CD4-positive, alpha-beta T cell treated with Interleukin-15 for 4 hours (primary cell): ENCODE measurements around the gene DENND2D.
"Not testable (repeated sequence)": the region's sequence is repeated elsewhere in the genome, so short reads cannot be mapped to it uniquely, and the experiment has no call there.

Experiments
- DNase-seq: peaks from one replicate; pipeline ENCODE4 v3.0.0-alpha.2; 2020; ENCODE audit warnings: low spot score

Gene DENND2D

DNA sequence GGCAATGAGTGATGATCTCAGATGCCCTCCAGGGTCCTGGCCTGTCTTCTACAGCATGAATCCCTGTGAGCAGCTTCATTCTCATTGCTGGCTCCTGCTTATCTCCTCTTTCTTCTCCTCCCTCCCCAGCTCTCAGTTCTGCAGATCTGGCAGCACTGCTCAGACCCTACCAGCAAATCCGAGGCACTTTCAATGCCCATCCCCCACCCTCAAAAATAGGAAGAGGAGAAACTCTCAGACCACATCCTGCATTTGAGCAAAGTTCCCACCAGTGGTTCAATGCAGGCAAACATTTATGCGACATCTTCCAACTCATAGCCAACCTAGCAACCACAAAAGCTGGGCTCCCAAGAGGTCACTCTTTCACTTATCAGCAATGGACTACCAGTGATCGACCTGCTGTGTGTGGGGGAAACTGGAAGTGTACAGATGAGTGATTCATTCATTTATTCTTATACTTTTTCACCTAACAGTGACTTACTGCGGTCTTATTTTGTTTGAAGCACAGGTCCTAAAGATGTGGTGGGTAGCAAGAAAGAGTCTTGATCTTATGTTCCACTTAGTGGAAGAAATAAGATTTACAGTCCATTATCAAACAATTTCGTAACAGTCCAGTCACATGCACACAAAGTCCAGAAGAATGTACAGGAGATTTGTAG lies 21.3 kb upstream of the DENND2D start:
- DNase-seq, result peak; percentile 60

DNA sequence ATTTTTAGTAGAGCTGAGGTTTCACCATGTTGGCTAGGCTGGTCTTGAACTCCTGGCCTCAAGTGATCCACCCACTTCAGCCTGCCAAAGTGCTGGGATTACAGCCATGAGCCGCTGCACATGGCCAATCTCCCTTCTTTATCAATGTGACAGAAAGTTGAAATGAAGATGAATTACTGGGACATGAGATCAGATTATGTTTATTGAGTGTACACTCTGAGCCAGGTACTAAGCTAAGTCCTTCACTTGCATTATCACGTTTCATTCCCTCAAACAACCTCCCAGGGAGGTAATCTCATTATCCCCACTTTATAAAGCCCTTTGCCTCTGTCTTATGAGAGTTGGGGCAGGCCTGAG lies 20.8 kb upstream of the DENND2D start:
- DNase-seq, result no peak

DNA sequence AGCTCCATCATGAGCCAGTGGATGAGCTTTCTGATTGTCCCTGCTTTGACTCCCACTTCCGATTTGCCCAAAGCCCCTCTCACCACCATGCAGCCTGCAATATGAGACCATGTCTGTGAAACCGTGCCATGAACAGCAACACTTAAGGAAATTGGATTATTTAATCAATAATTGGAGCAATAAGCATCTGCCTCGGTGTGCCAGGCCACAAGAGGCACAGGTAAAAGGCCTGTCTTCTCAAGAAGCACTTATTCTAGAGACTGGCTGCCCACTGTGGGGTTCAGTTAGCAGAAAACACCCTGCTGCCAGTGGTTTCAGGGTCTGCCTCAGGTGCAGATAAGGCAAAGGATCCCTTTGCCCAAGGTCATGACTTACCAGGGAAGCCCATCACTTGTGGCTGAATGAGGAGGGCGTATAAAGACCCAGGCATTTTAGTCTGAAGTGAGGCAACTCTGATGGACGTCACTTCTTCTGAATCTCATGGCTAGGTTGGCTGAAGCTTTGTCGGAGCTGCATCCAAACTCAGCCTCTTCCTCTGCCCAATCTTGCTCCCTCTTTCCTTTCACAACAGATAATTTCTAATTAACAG lies 19.9 kb upstream of the DENND2D start:
- DNase-seq, result no peak

DNA sequence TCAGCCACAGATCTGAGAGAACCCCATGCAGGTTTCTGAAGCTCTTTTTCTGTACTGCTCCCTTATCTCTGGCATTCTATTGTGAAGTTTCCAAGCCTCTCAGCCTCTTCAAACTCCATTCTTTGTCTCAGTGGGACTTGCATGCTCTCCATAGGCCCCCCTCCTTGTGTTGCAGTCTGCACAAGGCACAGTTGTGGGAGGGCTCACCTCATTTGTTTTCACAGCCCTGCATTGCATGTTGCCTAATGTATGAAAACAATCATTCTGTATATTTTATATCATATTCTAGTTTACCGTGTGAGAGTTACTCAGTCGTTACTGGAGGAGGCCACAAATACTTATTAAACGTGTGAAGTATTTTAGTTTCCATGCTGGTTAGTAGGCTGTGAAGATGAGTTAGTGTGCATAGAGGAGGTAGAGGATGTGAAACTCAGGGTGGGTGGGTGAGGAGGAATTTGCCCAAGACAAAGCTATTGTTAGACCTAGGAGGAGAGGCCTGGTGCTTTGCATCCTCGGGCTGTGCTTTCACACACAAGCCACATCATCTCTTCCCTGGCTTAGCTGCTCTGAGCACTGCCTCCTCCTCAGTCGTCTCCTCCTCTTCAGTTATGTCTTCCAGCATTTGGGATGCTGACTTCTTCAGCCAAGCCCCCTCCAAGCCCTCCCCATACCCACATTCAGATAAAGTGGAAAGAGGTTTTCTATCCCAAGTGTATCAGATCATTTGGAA lies 19.3 kb upstream of the DENND2D start:
- no peak for DNase-seq

DNA sequence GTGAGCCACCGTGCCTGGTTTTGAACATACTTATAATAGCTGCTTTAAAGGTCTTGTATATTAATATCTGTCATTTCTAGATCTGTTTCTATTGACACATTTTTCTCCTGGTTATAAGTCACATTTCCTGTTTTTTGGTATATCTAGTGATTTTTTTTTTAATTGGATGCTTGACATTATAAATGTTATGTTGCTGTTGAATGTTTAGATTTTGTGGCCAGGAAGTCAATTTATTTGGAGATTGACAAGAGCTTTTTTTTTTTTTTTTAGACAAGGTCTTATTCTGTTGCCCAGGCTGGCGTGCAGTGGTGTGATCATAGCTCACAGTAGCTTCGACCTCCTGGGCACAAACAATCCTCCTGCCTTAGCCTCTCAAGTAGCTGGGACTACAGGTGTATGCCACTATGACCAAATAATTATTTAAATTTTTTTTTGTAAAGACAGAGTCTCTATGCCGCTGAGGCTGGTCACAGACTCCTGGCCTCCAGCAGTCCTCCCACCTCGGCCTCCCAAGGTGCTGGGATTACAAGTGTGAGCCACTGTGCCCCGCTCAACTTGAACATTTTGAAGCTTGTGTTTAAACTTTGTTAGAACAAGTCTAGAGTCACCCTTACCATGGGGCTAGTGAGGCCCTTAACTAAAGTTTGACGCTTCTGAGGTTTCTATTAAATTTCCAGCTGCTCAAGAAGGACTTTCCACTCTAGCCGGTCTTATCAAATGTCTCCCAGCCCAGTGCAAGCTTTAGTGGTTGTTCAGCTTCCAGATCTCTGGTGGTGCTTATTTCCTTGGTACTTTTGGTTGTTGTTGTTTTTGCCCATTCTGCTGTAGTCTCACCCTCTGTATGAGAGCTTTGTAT lies 18.5 kb upstream of the DENND2D start:
- no peak for DNase-seq

DNA sequence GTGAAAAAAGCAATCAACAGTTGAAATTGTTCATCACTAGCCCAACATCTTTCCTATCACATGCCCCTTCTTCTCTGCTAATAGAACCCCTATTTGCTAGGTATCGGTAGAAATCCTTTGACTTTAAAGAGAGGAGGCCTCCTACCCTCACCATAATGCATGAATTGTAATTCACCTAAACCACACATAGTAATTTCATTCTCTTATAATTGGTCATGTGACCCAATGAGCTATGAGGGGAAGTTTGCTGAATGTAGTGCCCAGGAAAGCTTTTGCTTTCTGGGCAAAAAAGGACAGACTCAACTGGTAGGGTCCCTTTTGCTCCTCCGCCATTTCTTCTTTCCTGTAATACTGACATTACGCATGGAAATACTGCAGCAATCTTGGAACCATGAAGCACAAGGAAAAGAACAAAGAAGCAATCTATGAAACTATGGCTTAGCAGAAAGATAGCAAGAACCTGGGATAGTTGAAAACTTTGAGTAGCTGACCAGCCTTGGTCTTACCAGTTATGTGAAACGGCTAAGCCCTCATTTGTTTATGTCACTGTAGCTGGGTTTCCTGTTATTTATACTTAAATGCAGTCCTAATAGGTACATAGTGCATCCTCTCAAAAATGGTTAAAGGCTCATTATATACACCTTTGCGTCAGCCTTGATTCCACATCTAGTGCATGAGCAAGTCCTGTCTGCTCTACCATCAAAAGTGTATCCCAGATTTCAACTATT lies 16.9 kb upstream of the DENND2D start:
- no peak for DNase-seq

DNA sequence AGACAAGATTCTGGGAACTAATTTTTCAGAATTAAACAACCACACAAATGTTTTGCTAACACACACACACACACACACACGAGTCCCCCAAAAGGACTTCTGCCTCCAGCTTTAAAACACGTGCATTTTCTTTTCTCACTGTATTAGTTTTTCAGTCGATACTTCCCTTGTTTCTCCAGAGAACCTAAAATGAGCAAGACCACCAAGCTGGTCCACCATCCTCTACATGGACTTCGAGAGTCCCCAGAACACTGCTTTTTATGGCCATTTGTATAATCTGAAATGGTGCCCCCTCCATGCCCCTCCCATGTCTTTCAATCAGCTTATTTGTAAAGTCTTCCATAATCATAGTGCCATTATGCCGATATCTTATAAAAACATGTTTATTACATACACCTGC lies 16.3 kb upstream of the DENND2D start:
- no peak for DNase-seq

DNA sequence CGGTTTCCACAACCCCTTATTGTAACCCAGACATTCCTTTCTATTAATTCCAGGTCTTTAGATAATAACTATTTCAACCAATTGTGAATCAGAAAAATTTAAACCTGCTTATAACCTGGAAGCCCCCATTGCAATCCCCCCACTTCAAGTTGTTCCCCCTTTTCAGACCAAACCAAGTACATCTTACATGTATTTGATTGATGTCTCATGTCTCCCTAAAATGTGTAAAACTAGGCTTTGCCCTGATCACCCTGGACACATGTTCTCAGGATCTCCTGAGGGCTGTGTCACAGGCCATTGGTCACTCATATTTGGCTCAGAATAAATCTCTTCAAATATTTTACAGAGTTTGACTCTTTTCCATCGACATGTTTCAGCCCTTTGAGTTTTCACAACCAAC lies 14.8 kb upstream of the DENND2D start:
- not testable (repeated sequence) for DNase-seq

DNA sequence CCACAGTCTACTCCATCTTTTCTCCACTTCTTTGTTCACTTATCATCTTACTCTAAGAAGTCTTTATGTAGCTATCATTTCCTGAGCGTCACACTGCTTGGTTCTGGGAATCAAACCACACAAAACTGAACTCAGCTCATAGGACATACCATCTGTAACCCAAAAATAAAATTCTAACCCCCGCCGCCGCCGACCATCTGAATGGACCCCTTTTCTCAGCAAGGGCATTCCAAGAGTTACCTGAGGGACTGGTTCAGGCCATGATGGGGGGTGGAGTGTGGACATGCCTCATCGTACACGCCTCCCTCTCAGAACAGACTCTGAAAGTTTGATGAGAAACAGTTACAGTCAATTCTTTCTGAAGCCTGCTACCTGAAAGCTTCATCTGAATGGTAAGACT lies 14.4 kb upstream of the DENND2D start:
- peak; percentile 76 for DNase-seq

DNA sequence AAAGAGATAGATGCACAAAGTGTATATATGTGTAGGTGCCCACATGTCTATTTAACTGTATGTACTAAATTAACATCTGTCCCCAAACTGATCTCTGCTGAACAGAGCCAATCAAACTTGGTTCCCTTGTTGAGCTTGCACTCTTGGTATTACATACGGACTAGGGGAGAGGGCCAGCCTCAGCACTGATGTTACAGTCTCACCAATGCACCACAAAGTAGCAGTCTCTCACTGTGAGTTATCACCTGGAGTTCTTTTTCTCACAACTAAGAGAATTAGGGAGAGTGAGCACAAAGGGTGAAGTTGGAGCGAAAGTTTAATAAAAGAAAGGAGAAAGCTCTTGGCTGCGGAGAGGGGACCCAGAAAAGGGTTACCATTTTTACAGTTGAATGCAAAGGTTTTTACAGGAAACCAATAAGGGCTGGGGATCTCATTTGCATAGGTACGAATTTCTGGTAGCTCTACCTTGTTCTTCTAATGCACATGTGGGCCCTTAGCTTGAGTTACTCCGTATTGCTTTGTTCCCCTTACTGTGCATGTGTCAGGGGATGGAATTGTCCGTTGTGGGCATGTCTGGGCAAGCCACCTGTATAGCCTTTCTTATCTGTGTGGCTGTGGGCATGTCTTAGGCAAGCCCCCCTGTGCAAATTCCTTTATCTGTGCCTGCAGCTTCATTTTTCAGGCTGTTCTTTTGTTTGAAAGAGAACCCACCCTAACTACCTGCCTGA lies 13.8 kb upstream of the DENND2D start:
- no peak for DNase-seq

DNA sequence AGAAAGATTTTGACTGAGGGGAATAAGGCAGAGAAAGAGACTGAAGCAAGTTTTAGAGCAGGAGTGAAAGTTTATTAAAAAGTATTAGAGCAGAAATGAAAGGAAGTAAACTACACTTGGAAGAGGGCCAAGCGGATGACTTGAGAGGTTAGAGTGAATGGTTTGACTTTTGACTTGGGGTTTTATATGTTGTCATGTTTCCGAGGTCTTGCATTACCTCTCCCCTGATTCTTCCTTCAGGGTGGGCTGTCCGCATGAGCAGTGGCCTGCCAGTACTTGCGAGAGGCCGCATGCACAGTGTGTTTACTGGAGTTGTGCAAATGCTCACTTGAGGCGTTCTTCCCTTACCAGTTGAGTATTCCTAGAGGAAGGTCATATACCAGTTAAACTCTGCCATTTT lies 13.0 kb upstream of the DENND2D start:
- no peak for DNase-seq

DNA sequence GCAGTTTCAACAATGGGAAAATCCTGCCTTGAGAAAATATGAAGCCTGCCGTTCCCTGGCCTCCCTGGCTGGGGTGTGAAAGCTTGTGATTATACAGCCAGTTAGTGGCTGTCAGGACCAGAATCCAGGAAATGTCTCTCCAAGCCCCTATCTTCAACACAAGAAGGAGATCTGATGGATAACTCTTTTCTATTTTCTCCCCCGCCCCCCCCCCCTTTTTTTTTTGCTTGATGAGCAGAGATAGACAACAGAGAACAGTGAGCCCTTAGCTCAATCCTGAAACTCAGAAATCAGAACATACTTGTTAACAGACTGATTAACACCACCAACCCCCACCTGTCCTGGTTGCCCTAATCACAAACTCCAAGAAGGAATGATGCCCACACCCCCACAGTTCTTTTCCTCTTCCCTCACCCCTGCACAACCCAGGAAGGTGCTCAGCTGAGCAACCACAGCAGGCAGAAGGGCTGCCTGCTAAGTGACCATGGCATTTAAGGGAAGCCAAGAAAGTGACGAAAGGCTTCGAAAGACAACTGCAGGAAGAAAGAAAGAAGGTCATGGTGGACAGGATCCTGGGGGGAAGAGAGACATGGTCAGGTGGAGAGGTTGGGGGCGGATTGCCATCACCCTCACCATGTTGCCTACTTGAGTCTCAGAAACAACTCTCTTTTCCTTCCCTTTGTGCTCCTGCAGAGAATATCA lies 12.3 kb upstream of the DENND2D start:
- DNase-seq, result no peak

DNA sequence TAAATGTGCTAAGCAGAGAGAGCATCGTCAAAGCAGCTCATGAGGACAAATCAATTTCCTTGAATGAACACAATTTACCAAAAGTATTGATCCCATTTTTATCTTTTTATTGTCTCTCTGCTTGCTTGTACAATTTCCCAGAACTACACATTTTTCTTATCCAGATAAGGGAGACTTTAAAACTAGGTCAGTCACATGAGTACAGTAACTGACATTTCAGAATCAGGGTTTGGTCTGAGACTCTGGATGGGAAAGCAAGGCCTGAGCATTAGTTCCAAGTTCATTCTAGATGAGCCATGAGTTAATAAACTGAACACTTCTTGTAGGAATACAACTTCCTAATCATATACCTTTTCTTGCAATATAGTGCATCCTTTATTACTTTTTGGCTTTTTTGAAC lies 11.5 kb upstream of the DENND2D start:
- DNase-seq, result no peak

DNA sequence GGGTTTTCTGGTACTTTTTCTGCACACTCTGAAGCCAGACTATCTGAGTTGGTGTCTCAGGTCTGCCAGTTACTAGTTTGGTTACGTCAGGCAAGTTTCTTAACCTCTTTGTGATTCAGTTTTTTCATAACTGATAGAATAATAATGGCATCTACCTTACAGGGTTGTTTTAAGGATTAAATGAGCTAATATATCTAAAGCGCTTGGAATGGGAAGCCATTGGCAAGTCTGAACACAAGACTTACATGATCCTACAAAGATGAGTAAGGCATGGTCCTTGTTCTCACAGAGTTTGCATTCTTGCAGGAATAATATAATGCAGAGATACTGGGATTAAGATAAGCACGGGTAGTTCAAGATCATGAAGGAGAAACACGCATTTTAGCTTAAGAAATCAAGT lies 9.2 kb upstream of the DENND2D start:
- no peak for DNase-seq

DNA sequence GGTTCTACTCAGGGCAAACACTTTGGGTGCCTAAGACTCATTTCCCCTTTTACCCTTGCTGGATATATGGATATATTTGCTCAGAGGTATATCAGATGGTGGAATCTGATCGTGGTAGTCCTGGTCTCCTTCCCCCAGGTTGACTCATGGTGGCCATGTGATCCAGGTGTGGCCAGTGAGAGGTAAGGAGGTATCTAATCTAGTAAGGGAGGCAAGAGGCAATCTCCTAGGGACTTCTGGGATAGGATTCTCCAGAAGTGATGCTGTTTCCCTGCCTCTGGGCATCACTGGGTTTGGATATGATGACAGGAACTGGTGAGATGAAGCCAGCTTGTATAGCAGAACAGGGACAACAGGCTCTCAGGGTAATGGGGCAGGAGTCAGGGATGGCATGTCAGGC lies 8.5 kb upstream of the DENND2D start:
- no peak for DNase-seq

DNA sequence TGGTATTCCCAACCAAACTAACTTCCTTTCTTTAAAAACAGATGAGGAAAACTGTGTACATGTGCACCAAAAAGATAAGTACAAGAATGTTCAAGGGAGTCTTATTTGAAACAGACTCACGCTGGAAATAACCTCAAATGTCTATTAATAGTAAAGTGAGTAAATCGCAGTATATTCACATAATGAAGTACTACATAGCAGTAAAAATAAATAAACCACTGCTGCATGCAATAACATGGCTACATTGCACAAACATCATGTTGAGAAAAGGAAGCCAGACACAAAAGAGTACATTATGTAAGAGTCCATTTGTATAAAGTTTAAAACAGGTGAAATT lies 5.2 kb upstream of the DENND2D start:
- no peak for DNase-seq

DNA sequence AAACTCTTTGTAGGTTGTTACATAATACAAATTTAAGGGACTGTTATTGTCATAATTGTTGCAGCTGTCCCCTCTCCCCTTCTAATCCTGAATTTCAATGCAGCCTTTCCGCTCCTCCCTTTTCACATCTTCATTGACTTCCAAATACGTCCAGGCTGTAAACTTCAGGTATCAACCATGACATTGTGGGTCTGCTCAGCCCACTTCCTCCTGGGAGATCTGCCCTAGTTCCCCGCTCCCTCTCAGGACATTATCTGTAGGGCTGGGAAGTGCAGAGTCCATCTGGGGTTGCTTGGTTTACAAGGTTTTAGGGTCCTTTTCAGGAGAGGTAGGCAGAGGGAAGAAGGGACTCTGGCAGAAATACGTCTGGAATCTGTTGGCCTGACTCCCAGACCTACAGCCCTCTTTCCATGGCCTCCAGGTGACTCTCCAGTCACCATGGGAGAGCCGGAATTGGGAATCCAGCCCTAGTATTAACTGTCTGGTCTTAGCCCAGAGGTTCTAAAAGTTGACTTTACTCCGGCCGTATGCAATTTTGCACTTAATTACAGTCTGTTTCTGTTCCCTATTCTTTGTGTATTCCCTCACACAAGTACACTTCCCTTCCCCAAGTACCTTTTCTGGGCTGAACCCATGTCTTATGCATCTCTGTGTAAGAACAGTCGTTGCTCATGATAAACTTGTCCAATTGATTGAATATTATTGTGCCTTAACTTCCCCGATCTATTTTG lies 4.7 kb upstream of the DENND2D start:
- DNase-seq, result no peak

DNA sequence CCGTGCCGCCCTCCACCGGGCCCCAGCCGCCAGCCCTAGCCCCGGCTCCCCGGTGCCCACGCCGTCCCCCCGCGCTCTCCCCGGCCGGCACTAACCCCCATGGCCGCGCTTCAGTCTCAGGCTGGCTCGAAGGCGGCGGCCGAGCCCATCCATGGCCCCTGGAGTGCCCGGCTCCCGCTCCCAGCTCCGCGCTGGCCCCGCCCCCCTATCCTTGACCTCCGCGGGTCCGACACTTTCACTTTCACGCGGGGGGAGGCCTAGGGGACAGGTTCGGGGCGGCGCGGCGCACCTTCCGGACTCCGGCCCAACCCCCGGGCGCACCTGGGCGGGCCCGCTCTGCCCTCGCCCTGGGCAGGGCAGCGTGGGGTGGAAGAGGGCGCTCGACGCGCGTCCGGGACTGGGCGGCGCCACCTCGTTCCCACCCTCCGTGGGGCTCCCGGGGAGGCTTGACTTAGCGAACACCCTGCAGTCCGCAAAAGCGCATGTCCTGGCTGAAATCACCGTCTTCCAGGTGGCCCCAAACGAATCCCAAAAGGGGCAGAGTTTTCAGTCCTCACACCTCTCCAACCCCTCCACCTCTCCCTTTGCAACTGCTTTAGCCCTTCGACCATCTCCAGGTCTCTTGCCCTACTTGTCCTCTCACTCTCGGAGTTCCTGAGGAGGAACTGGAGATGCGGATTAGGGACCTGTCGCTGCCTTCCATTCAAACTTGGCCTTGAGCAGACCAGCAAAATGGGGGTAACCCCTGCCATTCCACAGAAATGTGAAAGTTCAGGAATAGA lies 3.9 kb upstream of the DENND2D start:
- peak; percentile 72 for DNase-seq

DNA sequence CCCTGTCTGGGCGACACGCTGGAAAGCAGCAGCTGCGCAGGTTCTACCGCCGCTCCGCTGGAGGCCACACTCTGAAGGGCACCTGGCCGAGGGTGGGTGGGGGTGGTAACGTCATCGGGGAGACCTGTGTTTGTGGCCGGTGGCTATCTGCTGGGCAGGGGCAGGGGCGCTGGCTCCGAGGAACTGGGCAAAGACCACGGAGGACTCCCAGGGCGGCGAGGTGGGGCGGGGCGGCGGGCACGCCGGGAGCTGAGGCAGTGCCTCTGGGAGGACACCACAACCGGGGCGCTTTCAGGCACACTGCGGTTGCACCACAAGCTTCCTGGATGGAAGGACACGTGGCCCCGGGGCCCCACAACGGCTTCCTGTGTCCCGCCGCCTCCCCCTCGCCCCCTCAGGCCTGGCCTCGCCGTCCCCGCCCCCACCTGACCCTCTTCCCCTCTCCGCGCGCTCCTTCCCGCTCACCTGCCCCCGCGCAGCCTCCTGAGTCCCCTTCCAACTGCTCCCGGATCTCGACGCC lies 3.3 kb upstream of the DENND2D start:
- peak; percentile 80 for DNase-seq
